NCI-H187 treated with DMSO at 0.1 percent for 48 hours (cell line): ENCODE measurements around the gene GJD3.
"Not testable (repeated sequence)": the region's sequence is repeated elsewhere in the genome, so short reads cannot be mapped to it uniquely, and the experiment has no call there.

ENCODE experiments used
- DNase-seq: peaks from one replicate; lab custom pipeline; 2025; lab: John Stamatoyannopoulos, UW

Gene GJD3

GRCh38 chr17:40367728-40368127 is 3.2 kb upstream of the GJD3 start:
- DNase-seq = not testable (repeated sequence)

GRCh38 chr17:40366861-40367518 is 2.5 kb upstream of the GJD3 start:
- DNase-seq = no peak

GRCh38 chr17:40366076-40366860 is 1.7 kb upstream of the GJD3 start:
- no peak for DNase-seq

- no peak for DNase-seq
These were observed 369 bp upstream of the GJD3 start for GRCh38 chr17:40364906-40365305.

GRCh38 chr17:40363111-40363827 is 1.3 kb downstream of the GJD3 start:
- DNase-seq = no peak

GRCh38 chr17:40362696-40363110 is 1.8 kb downstream of the GJD3 start:
- no peak for DNase-seq

DNA sequence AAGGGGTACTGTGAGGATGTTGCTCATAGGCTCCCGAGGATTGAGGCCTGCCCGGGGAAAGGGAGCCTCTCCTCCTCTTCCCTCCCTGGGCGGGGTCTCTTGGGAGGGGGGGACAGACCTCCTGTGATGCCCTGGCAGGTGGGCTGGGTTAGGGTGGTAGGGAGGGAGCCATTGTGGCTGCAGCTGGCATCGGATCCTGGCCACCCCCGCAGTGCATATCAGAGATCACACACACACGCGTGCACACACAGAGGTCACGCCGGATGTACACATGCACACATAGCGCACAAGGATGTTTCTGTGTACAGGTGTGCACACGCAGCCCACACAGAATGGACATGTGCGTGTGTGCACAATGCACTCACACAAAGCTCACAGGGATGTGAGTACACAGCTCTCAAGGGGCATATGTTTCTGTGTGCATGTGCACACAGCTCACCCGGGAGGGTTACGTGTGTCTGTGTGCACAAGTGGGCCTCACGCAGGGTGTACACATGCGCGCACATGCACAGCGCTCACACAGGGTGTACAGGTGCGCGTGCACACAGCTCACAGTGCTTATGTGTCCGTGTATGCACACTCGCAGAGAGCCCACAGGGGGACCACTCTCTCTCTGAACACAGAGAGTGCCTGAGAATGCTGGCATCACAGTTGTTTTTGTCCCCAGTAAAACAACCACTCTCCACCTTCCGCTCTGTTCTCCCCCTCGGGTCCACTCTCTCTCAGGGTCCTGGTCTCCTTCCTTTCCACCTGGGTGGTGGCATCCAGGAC is 2.4 kb downstream of the GJD3 start:
- DNase-seq = no peak

DNA sequence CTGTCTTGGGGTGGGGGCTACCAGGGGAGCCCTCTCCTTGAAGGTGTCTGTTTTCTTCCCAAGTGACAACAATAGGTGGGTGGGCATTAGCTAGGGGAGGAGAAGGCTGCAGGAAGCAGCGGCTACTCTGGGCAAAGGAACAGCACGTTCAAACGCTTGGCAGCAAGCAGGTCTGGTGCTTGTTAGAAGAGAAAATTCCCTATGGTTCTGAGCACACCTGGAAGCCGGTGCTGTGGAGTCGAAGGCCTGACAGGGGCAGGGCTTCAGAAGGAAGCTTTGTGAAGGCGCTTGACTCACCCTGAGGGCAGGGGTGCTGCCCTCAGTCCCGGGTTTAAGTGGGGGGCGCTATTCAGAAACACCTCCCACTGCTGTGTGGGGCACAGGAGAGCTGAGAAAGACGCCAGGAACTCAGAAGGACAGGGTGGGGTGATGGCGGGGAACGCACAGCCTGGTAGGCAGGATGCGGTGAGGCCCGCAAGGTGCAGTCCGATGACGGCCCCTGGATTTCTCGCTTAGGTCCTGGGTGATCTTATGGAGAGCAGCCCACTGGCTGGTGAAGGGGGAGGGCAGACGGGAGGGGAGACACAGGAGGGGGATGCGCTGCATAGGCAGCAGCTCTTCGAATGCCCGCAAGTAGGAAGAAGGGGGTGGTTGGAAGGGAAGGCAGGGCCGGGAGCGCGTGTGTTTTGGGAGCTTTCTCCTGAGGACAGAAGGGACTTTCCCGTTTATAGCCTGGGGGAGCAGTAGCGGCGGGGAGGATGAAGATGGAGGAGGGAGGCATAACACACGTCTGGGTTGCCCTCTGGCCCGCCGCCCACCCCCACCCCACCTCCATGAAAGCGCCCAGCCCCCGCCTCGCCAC is 3.2 kb downstream of the GJD3 start:
- DNase-seq = no peak

GRCh38 chr17:40360091-40360490 is 4.4 kb downstream of the GJD3 start:
- no peak for DNase-seq

GRCh38 chr17:40358323-40359038 is 6.1 kb downstream of the GJD3 start:
- no peak for DNase-seq

- no peak for DNase-seq
These were observed 7.3 kb downstream of the GJD3 start for GRCh38 chr17:40356990-40357881.

- DNase-seq = no peak
These were observed 8.5 kb downstream of the GJD3 start for GRCh38 chr17:40355804-40356758.

- no peak for DNase-seq
These were observed 9.3 kb downstream of the GJD3 start for GRCh38 chr17:40355123-40355803.

GRCh38 chr17:40354221-40355122 is 10.1 kb downstream of the GJD3 start:
- DNase-seq = no peak

DNA sequence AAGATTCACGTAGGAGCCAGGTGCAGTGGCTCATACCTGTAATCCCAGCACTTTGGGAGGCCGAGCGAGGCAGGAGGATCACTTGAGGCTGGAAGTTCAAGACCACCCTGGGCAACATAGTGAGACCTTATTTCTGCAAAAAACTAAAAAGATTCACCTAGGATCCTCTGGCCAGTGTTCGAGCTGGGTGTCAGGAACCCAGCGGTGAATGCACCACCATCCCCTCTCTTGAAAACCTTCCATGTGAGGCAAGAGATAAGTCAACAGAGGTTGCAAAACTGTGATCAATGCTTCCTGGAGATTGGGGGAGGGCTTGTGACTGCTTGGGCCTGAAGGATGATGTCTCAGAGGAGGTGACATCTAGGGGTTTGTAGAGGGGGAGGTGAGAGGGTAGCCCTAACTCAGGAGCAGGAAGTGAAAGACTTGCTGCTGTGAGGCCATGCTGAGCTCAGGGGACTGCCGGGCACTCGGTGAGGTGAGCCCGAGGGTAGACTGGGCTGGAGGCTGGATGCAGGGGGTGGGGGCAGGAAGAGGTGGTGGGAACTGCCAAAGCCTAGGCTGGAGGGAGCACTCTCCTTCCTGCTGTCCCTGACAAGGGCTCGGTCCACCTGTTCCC is 11.7 kb downstream of the GJD3 start:
- DNase-seq = no peak

DNA sequence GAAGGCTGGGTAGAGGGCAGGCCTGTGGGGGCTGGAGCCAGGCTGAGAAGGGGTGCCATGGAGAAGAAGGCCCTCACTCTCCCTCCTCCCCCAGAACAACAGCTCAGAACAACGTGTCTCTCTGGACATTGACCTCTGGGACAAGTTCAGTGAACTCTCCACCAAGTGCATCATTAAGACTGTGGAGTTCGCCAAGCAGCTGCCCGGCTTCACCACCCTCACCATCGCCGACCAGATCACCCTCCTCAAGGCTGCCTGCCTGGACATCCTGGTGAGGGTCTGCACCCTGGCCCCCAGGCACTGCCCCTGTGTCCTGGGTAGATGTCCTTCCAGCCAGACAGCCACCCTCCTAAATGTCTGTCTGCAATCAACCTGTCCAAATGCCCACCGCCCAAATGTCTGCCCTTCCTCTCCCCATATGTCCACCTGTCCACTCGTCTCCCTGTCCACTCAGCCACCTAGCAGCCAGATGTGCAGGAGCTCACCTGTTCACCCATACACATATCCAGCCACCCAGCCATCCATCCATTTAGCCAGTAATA is 12.2 kb downstream of the GJD3 start:
- no peak for DNase-seq
